ENCODE results near the gene ANGPT4.

GRCh38 chr20:870758-871157 is 45.4 kb downstream of the ANGPT4 start:
- TF ChIP-seq CTCF (IDR thresholded peaks at IDR 0.05), result no peak
- no peak for TF ChIP-seq EZH2 (IDR thresholded peaks at IDR 0.05)

Measured in neural progenitor cell (in vitro differentiated cells).